Measurements from ENCODE around the gene FREM2.

DNA sequence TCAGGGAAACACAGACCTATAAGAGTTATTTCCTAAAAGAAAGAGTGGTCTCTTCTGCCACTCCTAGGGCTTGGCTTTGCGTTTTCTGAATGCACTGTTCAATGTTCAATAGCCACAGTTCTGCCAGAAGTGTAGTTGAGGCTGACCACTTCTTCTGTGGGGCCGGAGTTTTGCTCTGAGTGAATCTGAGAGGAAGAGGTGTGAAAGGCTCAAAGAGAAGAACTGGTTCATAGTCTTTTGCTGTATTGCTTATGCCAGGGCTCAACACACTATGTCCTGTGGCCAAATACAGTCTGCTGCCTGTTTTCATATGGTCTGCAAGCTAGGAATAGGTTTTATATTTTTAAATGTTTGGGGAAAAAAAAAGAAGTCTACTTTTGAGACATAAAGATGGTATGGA is 175.6 kb downstream of the FREM2 start:
- no peak for TF ChIP-seq SP1 (IDR thresholded peaks at IDR 0.05)
- no peak for TF ChIP-seq FOXA1 (IDR thresholded peaks at IDR 0.05)
